NT2/D1 (cell line): ENCODE results near the gene NEGR1.

Experiments used
- SUZ12 ChIP-seq: IDR thresholded peaks from 2 replicates; pipeline ENCODE4 v1.6.1; 2011; ENCODE audit not compliant: insufficient read length, insufficient read depth; ENCODE audit errors: extremely low read depth
- YY1 ChIP-seq: IDR thresholded peaks from 2 replicates; pipeline ENCODE4 v1.6.1; 2011; ENCODE audit not compliant: insufficient read length, insufficient read depth
- ZNF274 ChIP-seq: IDR thresholded peaks from 2 replicates; pipeline ENCODE4 v1.6.1; 2011; ENCODE audit warnings: mild to moderate bottlenecking, low read depth, low read length

DNA sequence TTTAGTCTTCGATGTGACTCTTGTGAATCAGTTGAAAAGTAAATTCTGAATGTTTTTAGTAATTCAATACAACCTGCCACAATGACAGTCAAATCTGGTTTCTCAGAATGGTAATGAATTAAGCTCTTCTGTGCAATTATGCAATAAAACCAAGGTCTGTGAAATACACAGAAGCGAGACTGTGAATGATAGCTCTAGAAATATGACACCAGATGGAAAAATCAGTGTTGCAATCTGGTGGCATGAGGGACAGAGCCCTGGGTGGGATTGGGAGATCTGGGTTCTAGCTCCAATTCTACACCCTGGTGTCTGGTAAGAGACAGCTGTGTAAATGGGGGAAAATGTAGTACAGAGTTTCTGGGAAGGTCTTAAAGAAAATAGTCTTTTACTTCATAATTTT is 615.1 kb downstream of the NEGR1 start:
- TF ChIP-seq SUZ12 (no peak), ZNF274 (no peak), YY1 (no peak)
